Right hindlimb (tissue), 1 donor: ENCODE data around the gene CPS1.

ENCODE experiments used
- DNase-seq: peaks from one replicate; pipeline ENCODE4 v3.0.0-alpha.2; 2018

The CPS1 gene

DNA sequence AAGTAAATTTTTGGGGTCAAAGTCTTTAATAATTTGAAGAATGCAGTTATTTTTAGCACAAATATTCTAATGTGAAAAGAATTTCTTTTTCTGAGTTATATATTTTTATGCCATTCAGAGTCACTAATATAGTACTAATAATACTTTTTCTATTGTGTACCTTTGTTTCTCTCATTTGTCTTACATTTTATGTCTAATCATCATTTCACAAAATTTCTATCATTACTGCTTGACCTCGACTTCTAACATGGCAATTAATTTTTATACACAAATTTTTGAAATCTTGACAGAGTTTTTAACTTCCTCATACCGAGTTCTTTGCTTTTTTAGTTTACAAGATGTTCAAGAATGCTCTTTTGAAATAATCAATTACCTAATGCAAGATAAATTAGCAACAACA is 8.4 kb upstream of the CPS1 start:
- DNase-seq = no peak

DNA sequence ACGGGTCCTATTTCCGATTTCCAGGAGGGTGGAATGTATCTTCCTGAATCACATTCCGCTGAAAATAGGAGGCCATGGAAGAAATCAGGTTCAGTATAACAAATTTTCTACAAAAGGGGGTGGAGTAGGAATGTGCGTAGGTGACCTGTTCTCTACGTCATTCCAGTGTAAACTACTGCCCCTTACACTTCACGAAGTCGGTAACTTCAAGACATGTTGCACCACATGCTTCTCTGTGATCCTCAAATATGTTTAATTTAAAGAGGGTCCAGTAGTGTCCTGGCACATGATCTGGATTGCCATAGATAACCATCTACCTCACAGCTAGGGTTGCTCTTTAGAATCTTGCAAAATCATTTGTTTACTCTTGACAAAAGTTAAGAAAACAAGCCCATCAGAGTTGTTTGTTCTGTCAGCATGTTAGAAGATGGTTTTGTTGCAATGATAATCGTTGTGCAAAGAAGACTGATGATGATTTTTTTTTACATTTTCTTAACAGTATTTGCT is 7.5 kb upstream of the CPS1 start:
- no peak for DNase-seq

DNA sequence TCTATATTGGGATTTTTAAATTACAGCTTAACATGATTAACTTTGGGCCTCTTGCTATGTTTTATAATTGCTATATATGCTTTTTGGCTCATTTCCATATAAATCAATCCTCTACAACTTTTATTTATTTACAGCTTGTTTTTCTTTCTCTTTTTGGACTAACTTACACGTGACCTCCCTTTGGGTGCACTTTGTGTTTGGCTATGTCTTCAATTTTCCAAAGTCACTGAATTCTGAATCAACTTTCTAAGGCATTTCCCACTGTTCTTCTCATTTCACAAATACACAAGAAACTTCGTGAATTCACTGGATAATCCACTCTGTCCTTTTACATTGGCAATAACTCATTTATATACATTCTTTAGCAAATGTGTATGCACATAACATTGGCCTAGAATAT is 5.4 kb upstream of the CPS1 start:
- DNase-seq = no peak

DNA sequence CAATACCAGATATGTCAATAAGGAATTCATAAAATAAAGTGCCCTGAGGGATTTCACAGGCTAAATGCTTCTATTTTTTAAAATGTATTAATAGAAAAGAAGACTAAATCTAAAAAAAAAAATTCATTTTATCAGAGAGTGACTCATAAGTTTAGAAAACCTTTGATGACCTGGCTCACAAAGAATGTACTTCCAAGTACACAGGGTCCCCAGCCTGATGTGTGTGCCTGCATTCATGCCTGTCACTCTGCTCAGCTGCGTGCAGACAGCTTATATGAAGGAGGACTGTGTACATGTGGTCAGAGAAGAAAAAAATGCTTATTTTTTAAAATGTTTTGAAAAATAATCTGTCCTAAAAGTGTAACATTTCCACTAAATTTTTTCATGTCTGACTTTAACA is 3.0 kb upstream of the CPS1 start:
- DNase-seq = no peak

DNA sequence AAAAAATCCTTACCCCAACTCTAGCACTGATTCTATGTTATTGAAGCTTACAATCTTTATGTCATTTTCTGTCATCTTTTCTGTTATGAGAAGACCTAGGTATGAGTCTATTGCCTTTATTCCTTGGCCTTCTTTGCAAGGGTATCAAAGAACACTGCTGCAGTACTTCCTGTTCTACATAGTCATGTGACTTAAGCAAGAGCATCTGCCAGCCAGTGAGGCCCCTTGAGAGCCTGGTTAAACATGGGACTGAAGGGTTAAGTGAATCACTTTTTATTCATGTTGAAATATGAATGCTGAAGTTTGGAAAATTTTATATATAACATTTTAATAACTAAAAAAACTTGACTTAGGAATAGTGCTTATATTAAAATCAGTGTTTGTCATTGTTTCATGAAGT is 844 bp upstream of the CPS1 start:
- DNase-seq = no peak

DNA sequence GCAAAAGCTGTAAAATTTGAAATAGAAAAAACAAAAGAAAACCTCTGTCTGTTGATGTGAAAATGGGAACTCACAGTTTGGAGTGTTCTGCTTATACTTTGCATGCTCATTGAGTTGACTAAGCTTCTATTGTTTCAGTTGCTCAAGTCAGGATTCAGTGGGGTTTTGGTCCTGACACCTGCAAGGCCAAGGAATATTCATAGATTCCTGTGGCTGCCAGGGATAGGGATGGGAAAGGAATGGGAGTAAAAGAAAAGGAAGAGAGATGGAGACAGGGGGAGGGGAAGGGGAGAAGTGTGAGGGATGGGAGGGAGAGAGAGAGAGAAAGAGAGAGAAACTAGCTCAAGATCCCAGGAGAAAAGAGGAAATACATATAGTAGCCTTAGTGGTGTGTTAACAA is 1.3 kb downstream of the CPS1 start:
- no peak for DNase-seq

DNA sequence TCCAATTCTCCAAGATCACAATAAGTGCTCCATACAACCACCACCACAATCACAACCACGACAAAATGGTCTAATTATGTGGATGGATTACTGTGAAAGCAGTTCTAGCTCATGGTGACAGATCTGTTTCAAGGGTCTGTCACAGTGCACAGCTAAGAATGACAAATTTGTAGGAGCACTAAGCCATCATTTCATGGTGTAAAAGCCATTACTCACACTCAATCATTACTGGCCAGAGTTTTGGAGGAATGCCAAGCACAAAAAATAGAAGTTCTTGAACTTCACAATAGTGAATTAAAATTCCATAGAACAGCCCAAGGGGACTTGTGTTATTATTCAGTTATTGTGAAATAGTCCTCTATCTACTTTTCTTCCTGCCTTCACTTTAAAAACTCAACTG is 2.3 kb downstream of the CPS1 start:
- no peak for DNase-seq

DNA sequence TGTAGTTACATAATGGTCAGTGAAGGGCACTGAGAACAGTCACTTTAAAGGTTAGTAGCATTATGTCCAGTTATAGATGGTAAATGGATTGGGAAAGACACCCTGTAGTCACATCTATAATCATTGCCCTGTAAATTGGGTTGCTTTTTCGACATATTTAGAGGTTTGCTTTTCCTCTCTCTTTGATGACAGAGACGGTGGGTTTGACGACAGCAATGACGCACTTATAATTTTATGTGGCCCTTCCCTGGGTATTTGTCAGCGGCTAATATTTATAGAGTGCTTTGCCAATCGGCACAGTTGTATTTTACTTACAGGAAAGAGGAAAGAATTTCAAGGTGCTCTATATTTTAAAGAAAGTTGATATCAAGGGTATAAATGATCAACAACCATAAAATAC is 2.8 kb downstream of the CPS1 start:
- no peak for DNase-seq

DNA sequence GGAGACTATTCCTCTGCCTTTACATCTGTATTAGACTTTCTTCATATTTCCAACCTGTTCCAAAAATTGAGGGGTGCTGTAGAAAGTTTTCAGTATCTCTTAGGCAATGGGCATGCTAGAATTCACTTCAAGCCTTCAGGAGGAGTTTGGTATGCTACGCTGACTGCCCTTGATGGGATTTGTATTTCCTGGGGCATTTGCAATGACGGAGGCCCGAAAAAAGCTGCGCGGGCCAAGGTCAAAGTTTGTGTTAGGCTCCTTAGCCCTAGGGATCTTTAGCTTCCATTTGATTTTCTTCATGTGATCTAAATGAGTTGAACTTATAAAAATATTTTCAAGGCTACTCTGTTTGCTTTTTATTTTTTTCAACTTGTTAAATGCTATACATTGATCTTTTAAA is 5.1 kb downstream of the CPS1 start:
- no peak for DNase-seq

DNA sequence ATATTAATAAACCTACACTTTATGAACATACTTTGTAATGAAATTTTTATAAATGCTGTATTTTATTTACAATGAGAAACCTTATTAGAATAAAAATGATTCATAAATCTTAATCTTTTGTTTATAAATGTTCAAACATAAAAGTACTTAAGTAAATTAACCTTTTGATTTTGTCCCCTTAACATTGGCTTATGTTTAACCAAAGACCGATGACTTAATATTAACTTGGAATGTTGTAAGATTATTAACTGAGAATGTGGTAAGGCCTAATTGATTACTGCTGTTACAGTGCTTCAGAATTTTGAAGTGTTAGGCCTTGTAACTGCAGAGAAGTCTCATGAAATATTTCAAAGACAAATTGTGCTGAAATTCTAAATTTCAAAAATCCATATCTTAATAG is 5.7 kb downstream of the CPS1 start:
- no peak for DNase-seq

DNA sequence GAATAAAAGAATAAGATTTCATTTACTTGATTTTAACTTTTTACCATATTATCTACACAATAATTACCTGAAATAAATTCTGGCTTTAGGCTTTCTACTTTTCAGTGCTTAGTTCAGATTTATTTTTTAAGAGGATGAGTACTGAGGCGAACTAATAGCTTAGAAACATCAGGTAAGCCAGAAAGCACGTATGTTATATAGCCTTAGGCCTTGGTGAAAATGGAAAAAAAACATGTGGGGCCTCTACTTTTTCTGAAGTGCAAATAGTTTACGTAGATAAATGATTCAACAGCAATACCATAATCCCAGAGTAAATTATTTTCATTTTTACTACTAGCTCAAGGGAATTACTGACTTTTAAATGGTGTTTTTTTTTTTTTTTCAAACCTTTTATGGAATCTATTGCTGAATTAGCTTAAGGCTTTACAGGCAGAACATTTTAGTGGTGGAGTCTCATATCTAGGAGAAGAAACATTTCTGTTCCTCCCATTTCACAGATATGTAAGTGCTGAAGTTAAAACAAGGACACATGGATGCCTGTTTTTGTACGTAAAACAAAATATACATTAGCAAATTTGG is 6.2 kb downstream of the CPS1 start:
- no peak for DNase-seq

DNA sequence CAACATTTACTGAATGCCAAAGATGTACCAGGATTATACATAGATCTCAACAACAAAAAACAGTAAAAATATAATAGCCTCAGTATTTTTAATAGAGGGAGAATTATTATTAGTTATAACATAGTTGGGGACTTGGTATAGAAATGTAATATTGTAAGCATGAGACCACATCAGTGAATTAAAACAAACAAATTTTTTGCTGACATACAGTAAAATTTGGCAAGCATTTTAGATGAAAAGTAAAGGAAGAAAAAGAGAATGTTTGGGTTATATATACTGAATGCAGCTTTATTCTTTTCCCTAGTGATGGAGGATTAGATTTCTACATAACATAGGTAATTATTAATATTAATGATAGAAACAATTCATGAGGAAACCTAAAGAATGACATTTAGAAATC is 10.9 kb downstream of the CPS1 start:
- DNase-seq = no peak

DNA sequence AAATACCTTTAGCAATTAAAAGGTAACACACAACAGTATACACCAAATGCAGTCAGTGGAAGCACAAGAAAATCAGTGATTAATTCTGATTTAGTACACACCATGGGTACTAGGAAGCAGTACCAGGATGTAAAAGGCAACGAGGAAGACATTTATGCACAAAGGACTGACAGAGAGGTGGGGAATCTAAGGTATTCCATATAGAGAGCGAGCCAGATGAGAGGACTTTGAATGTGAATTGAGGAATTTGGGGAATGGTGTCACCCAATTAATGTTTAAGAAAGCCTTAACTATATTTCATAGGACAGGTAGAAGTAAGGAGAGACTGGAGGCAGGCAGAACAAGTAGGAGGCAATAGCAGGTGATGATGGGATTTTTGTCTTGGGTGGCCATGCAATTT is 11.7 kb downstream of the CPS1 start:
- no peak for DNase-seq

DNA sequence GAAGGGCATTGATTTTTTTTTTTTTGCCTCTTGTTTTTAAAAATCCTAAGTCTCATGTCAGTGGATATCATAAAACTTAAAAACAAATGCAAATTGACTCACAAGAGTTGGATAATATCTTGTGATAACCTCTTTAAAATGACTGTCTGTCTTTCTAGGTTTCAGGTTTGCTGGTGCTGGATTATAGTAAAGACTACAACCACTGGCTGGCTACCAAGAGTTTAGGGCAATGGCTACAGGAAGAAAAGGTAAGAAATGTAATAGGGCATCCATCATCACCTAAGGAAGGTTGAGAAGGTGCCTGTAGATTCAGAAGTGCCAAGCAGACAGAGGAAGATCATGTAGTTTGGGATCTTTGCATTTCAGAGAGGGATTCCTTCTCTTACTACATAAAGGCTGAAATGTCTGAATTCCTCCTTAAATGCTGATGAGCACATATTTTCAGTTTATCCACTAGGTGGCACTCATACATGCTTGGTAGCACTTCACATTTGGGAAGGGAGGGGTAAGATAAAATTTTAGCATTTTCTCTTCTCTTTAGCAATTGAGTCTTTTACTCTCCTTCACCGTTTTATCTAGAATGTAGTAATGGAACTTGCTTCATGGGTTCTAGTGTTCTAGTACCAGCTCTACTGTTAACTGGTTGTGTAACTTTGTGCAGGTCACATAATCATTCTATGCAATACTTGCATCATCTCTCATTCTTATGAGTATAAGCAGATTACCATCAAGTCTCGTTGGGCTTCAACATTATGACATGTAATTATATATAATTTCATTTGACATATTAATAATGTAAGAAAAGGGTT is 21.1 kb downstream of the CPS1 start:
- no peak for DNase-seq

DNA sequence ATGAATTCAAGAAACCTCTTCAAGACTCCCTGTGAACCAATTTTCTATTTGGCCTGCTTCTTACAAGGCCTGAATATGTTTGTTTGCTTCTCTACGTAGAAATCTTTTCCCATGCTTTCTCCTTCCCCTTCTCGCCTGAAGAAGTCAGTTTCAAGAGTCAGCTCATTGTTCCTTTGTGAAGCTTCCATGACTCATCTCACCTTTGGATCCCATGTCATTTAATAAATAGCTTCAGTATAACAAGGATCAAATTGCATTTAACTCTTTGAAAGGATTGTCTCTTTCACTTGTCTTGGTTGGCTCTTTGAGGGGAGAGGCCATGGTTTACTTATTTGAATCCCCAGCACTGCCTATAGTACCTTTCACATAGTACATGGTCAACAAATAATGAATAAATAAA is 28.4 kb downstream of the CPS1 start:
- no peak for DNase-seq

DNA sequence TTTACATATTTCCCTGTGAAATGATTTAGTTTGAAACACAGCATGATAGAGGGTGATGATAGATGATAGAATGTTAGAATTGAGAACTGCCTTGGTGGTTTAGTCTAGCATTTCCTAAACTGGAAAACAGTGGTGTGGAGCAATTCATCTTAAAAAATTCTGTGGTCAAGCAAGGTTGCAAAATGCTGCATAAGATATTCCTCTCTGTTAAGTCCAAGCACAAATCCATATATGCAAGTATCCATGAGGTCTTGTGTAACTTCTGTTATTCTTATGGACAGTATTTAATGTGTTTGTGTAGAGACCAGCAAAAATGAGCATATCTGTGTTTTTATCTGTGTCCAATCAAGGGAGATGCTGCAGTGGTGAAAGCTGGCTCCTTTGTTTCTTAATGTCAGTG is 30.0 kb downstream of the CPS1 start:
- no peak for DNase-seq

DNA sequence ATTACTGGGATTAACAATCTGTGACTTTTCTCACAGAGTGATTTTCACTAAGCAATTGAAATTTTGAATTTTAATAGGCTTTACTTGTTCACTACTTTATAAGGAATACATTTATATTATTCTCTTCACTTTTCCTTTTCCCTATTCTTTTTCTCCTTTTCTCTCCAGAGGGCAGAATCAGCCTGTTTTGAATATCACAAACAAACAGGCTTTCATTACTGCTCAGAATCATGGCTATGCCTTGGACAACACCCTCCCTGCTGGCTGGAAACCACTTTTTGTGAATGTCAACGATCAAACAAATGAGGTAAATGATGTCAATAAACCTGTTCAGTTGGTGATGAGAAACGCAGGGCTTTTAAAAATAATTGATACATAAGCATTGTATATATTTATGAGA is 35.3 kb downstream of the CPS1 start:
- no peak for DNase-seq

DNA sequence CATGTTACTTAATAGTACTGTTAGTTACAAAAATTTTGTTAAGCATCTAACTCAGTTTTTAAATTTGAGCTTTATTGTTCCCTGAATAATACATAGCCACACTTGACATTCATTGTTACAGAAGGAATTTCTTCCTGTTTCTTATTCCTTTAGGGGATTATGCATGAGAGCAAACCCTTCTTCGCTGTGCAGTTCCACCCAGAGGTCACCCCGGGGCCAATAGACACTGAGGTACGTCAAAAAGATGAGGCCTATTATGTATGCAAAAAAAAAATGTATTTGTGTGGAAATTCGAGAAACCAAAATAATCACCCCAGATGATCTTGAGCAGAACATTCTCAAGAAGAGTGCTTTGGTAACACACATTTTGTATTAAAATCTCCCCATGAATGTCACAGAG is 36.3 kb downstream of the CPS1 start:
- DNase-seq = no peak

DNA sequence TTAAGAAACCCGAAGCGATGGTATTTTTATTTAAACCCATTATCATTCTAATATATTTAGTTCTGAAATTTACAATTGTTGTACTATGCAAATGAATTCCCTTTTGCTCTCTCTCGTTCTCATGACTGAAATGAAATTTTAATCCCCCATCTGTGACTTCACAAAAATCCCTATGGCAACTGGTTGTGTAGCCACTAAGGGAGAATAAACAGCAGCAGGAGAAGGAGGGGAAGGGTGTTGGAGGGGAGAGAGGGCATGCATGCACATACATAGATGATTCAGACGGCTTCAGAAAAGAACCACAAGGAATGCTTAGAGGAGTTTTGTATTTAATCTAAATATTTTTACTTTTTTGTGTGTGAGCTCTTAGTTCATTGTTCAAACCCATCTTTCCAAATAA is 36.8 kb downstream of the CPS1 start:
- DNase-seq = no peak

DNA sequence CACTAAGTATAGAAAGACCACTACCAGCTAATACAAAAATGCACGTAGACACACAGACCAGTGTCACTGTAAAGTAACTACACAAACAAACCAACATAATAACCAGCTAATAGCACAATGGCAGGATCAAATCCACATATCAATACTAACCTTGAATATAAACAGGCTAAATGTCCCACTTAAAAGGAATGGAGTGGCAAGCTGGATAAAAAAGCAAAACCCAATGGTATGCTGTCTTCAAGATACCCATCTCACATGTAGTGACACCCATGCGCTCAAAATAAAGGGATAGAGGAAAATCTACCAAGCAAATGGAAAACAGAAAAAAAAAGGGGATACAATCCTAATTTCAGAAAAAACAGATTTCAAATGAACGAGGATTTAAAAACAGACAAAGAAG is 41.8 kb downstream of the CPS1 start:
- no peak for DNase-seq

DNA sequence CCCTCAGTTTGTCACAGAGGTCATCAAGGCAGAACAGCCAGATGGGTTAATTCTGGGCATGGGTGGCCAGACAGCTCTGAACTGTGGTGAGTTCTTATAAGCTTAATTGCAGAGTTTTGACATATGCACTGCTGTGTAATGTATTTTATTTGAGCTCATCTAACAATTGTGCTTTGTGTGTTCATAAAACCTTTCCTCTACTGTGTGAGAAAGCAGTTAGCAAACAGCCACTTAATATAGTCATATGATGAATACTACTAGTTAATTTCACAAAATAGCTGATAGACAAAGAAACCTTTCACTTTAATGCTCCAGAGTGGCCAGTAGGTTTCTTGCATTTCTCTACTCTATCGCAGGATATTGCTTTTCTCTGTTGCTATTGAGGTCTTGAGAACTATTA is 43.1 kb downstream of the CPS1 start:
- DNase-seq = no peak

DNA sequence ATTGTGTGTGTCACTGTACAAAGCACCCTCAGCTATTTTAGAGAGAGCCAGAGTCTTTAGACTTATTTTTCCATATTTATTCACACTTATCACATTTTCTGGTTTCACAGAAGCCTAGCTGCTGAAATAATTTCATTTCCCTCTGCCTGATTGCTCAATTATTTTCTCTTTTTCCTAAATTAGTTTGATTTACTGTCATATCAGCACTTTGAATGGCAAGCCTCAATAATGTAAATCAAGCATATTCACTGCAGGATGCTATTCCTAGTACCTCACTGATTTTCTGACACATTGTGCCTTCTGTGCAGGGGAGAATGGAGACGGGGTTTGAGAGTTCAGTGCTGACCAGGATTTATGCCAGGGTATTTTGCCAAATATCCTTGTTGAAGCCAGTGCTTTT is 48.3 kb downstream of the CPS1 start:
- no peak for DNase-seq

DNA sequence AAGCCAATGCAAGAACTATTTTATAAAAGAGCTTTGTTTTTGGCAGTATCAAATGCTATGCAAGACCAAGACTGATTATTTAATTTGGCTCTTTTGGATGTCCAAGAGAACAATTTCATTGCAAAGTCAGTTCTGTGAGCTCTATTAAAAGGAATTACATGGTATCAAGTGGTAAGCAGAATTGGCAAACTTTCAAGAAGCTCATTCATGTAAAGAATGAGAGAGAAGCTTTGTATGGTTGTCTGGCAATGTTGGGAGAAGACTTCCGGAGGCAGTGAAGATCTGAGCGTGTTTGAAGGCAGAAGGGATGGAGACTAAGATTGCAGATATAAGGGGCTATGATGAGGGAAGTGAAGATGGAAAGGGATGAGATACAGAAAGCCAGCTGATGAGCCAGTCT is 49.6 kb downstream of the CPS1 start:
- DNase-seq = no peak

DNA sequence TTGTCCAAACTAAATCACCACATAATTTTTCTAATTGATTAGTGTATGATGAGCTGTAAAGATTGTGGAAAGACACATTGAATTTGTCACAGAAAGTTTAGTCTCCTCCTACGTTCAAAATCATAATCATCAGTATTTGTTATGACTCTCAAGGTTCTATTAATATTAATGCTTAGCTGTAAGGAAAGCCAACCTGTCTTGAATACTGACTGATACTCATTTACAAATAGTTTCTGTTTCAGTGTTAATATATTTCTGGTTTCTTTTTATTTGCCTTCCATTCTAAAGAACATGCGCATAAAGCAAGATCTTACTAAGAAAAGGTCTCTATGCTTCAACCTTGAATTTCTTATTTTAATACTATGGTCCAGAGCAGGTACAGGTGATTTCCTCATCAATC is 55.1 kb downstream of the CPS1 start:
- no peak for DNase-seq

DNA sequence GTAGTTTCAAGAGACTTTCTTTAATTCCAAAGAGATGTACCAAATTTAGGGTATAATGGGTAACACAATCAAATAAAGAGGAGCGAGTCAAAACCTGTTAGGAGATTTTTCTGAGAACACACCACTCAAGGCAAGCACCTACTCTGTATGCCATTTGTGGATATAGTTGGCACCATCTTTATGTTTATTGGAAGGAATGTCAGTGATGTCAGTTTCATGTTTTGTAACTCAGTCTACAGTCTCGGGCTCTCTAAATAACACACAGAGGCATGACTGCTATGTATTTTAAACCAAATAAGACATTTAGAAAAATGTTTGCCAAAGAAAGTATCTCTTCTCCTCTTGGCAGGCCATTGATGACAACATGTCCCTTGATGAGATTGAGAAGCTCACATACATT is 59.7 kb downstream of the CPS1 start:
- no peak for DNase-seq
